Adipose tissue (tissue), 3 donors: ENCODE measurements around the gene IGFALS. TPM values are rescaled to one million over a fixed set of nuclear protein-coding genes. Genes with fewer than 3 reads are reported as not detected.

Experiments used
- H3K27ac ChIP-seq: one replicate; pipeline ENCODE4 v1.5.1; 2013; ENCODE audit warnings: low read depth, low read length
- WGBS, 3 donors: extraction: QIAGEN DNeasy Blood & Tissue Kit; methylation state at CpG; one replicate each; pipeline ENCODE4 v1.1.7; 2013; 5-methylcytosine and 5-hydroxymethylcytosine counted together
- polyA plus RNA-seq, 3 donors: library from polyadenylated mRNA; stranded (reverse); fragments of 200-250 nt; gene quantifications; one replicate each; pipeline ENCODE4 v1.2.3, GENCODE V29; 2013
- donor health status: healthy with polysubstance abuse.
- donor health status: Bipolar disorder and iron deficiency.
- donor health status: healthy.

Gene IGFALS
- polyA plus RNA-seq, 3 donors = 0.45 to 1.5 (median 1.4) TPM

- no peak overlapping the region for H3K27ac ChIP-seq
- 90 to 93% (median 93%) methylated on average over 29 to 30 of the region's 30 CpGs for WGBS, 3 donors
Observed at GRCh38 chr16:1740781-1741490, 52.6 kb downstream of the IGFALS start.

Other genes starting within 250 kb of the IGFALS start
- gene IFT140, start 181.6 kb downstream of the IGFALS start, polyA plus RNA-seq = 10 to 100 TPM in 1 of 3 donors, 1 to 10 TPM in 2; 6.5 to 12.6 (median 8.1) TPM
- 1 to 10 TPM; 4.1 to 9.3 (median 7.1) TPM for gene CRAMP1, start 181.3 kb downstream of the IGFALS start, polyA plus RNA-seq
- 10 to 100 TPM; 17.9 to 24.9 (median 19.9) TPM for gene JPT2, start 115.4 kb downstream of the IGFALS start, polyA plus RNA-seq
- gene MAPK8IP3, start 87.5 kb downstream of the IGFALS start, polyA plus RNA-seq = 10 to 100 TPM; 34.6 to 60.5 (median 43.7) TPM
- 10 to 100 TPM; 60.5 to 88.3 (median 79.7) TPM for gene NME3, start 22.2 kb downstream of the IGFALS start, polyA plus RNA-seq
- gene EME2, start 20.9 kb downstream of the IGFALS start, polyA plus RNA-seq = 1 to 10 TPM; 4.6 to 8.0 (median 7.7) TPM
- gene MRPS34, start 20.6 kb downstream of the IGFALS start, polyA plus RNA-seq = 100 to 1,000 TPM in 2 of 3 donors, 10 to 100 TPM in 1; 71.0 to 120 (median 108) TPM
- gene SPSB3, start 11.1 kb downstream of the IGFALS start, polyA plus RNA-seq = 10 to 100 TPM; 73.8 to 87.2 (median 76.2) TPM
- 10 to 100 TPM; 53.8 to 71.8 (median 59.2) TPM for gene NUBP2, start 10.7 kb downstream of the IGFALS start, polyA plus RNA-seq
- gene HAGH, start 33.1 kb upstream of the IGFALS start, polyA plus RNA-seq = 100 to 1,000 TPM in 1 of 3 donors, 10 to 100 TPM in 2; 63.9 to 121 (median 71.3) TPM
- gene FAHD1, start 33.5 kb upstream of the IGFALS start, polyA plus RNA-seq = 10 to 100 TPM; 16.0 to 28.5 (median 21.1) TPM
- under 1 TPM in 2 of 3 donors, not detected in 1; 0.03 to 0.07 TPM for gene MEIOB, start 78.5 kb upstream of the IGFALS start, polyA plus RNA-seq
- gene HS3ST6, start 124.7 kb upstream of the IGFALS start, polyA plus RNA-seq = under 1 TPM in 1 of 3 donors, not detected in 2; 0.56 TPM
- gene MSRB1, start 149.5 kb upstream of the IGFALS start, polyA plus RNA-seq = 100 to 1,000 TPM in 1 of 3 donors, 10 to 100 TPM in 2; 74.0 to 108 (median 85.5) TPM
- gene RPL3L, start 161.0 kb upstream of the IGFALS start, polyA plus RNA-seq = 1 to 10 TPM in 1 of 3 donors, under 1 TPM in 1, not detected in 1; 0.03 to 1.2 TPM
- gene NDUFB10, start 165.8 kb upstream of the IGFALS start, polyA plus RNA-seq = 100 to 1,000 TPM; 146 to 274 (median 190) TPM
- 1,000 to 10,000 TPM; 3,105 to 3,328 (median 3,324) TPM for gene RPS2, start 171.1 kb upstream of the IGFALS start, polyA plus RNA-seq
- gene RNF151, start 173.2 kb upstream of the IGFALS start, polyA plus RNA-seq = under 1 TPM in 1 of 3 donors, not detected in 2; 0.13 TPM
- gene TBL3, start 178.3 kb upstream of the IGFALS start, polyA plus RNA-seq = 10 to 100 TPM; 30.5 to 41.8 (median 41.6) TPM
- under 1 TPM in 2 of 3 donors, not detected in 1; 0.15 to 0.67 TPM for gene NOXO1, start 187.8 kb upstream of the IGFALS start, polyA plus RNA-seq
- 10 to 100 TPM; 21.0 to 40.4 (median 30.8) TPM for gene GFER, start 190.5 kb upstream of the IGFALS start, polyA plus RNA-seq
- under 1 TPM in 2 of 3 donors, not detected in 1; 0.24 to 0.43 TPM for gene SYNGR3, start 196.3 kb upstream of the IGFALS start, polyA plus RNA-seq
- gene ZNF598, start 216.1 kb upstream of the IGFALS start, polyA plus RNA-seq = 10 to 100 TPM; 24.1 to 45.6 (median 42.5) TPM
- gene NPW, start 226.1 kb upstream of the IGFALS start, polyA plus RNA-seq = under 1 TPM in 2 of 3 donors, not detected in 1; 0.54 to 0.68 TPM
- 100 to 1,000 TPM in 2 of 3 donors, 10 to 100 TPM in 1; 28.8 to 317 (median 232) TPM for gene NHERF2, start 233.2 kb upstream of the IGFALS start, polyA plus RNA-seq